Stimulated activated CD4-positive, alpha-beta T cell treated with anti-CD3 and anti-CD28 coated beads, Interleukin-1b, Interleukin-23, amount 100 ng/mL, for 1 hour (primary cell): ENCODE results near the gene ANXA2.
"Not testable (repeated sequence)": the region's sequence is repeated elsewhere in the genome, so short reads cannot be mapped to it uniquely, and the experiment has no call there.

ENCODE experiments used
- DNase-seq, 2 donors: peaks; one replicate each; pipeline ENCODE4 v3.0.0-alpha.2; 2020; ENCODE audit warnings: low read depth in 2 of 2

ANXA2 gene

GRCh38 chr15:60397772-60398445 is at the start of gene ANXA2:
TSS of gene ANXA2 (minus strand) at chr15:60397986. CDS start at chr15:60386075, 11,911 bp downstream.
- DNase-seq = peak; percentile 61 to 78

GRCh38 chr15:60444289-60444912 is 46.6 kb upstream of the ANXA2 start:
- no peak for DNase-seq

- DNase-seq = no peak
Measured at GRCh38 chr15:60442763-60443162, 45.0 kb upstream of the ANXA2 start.

- DNase-seq = no peak
Measured at GRCh38 chr15:60442031-60442650, 44.4 kb upstream of the ANXA2 start.

- no peak for DNase-seq
Measured at GRCh38 chr15:60441331-60441730, 43.5 kb upstream of the ANXA2 start.

- no peak for DNase-seq
Measured at GRCh38 chr15:60438646-60439045, 40.9 kb upstream of the ANXA2 start.

GRCh38 chr15:60428935-60429334 is 31.1 kb upstream of the ANXA2 start:
- DNase-seq = no peak

- DNase-seq = no peak
Measured at GRCh38 chr15:60426870-60427508, 29.2 kb upstream of the ANXA2 start.

- DNase-seq = no peak
Measured at GRCh38 chr15:60425461-60425860, 27.7 kb upstream of the ANXA2 start.

GRCh38 chr15:60424006-60424405 is 26.2 kb upstream of the ANXA2 start:
- DNase-seq = no peak

- DNase-seq = no peak
Measured at GRCh38 chr15:60423537-60423936, 25.8 kb upstream of the ANXA2 start.

- DNase-seq = no peak
Measured at GRCh38 chr15:60421544-60421943, 23.8 kb upstream of the ANXA2 start.

- no peak for DNase-seq
Measured at GRCh38 chr15:60420203-60420716, 22.5 kb upstream of the ANXA2 start.

GRCh38 chr15:60419753-60420152 is 22.0 kb upstream of the ANXA2 start:
- no peak for DNase-seq

GRCh38 chr15:60418096-60418495 is 20.3 kb upstream of the ANXA2 start:
- DNase-seq = no peak

- DNase-seq = no peak
Measured at GRCh38 chr15:60417112-60417511, 19.3 kb upstream of the ANXA2 start.

GRCh38 chr15:60416484-60416883 is 18.7 kb upstream of the ANXA2 start:
- no peak for DNase-seq

GRCh38 chr15:60414016-60414682 is 16.4 kb upstream of the ANXA2 start:
- no peak for DNase-seq

- DNase-seq = no peak
Measured at GRCh38 chr15:60413231-60413824, 15.5 kb upstream of the ANXA2 start.

- DNase-seq = not testable (repeated sequence)
Measured at GRCh38 chr15:60412807-60413206, 15.0 kb upstream of the ANXA2 start.

GRCh38 chr15:60411774-60412425 is 14.1 kb upstream of the ANXA2 start:
- no peak for DNase-seq
